ENCODE data around the gene EFCAB9. TPM values are rescaled to one million over a fixed set of nuclear protein-coding genes. Genes with fewer than 3 reads are reported as not detected.

The EFCAB9 gene
- total and polyA plus RNA-seq, 2 of the 8 experiments (the other 6 are each of a cell fraction or from before 2014, with no cell fraction given): not detected

DNA sequence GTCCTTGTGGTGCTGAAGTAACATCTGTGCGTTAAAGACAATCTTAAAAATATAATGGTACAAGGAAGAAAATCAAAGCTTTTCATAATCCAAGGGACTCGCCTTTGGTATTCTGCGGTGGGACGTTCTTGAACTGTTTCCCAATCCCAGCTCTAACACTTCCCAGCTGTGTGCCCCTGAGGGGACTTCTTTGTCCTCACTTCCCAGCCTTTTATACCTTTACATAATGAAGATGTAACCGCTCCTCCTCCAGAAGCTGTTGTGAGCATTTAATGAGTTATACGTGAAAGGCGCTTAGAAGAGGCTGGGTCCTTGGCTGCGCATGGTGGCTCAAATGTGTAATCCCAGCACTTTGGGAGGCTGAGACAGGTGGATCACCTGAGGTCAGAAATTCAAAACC is 22.9 kb upstream of the EFCAB9 start (continued):
- TF ChIP-seq, protein P1, sequence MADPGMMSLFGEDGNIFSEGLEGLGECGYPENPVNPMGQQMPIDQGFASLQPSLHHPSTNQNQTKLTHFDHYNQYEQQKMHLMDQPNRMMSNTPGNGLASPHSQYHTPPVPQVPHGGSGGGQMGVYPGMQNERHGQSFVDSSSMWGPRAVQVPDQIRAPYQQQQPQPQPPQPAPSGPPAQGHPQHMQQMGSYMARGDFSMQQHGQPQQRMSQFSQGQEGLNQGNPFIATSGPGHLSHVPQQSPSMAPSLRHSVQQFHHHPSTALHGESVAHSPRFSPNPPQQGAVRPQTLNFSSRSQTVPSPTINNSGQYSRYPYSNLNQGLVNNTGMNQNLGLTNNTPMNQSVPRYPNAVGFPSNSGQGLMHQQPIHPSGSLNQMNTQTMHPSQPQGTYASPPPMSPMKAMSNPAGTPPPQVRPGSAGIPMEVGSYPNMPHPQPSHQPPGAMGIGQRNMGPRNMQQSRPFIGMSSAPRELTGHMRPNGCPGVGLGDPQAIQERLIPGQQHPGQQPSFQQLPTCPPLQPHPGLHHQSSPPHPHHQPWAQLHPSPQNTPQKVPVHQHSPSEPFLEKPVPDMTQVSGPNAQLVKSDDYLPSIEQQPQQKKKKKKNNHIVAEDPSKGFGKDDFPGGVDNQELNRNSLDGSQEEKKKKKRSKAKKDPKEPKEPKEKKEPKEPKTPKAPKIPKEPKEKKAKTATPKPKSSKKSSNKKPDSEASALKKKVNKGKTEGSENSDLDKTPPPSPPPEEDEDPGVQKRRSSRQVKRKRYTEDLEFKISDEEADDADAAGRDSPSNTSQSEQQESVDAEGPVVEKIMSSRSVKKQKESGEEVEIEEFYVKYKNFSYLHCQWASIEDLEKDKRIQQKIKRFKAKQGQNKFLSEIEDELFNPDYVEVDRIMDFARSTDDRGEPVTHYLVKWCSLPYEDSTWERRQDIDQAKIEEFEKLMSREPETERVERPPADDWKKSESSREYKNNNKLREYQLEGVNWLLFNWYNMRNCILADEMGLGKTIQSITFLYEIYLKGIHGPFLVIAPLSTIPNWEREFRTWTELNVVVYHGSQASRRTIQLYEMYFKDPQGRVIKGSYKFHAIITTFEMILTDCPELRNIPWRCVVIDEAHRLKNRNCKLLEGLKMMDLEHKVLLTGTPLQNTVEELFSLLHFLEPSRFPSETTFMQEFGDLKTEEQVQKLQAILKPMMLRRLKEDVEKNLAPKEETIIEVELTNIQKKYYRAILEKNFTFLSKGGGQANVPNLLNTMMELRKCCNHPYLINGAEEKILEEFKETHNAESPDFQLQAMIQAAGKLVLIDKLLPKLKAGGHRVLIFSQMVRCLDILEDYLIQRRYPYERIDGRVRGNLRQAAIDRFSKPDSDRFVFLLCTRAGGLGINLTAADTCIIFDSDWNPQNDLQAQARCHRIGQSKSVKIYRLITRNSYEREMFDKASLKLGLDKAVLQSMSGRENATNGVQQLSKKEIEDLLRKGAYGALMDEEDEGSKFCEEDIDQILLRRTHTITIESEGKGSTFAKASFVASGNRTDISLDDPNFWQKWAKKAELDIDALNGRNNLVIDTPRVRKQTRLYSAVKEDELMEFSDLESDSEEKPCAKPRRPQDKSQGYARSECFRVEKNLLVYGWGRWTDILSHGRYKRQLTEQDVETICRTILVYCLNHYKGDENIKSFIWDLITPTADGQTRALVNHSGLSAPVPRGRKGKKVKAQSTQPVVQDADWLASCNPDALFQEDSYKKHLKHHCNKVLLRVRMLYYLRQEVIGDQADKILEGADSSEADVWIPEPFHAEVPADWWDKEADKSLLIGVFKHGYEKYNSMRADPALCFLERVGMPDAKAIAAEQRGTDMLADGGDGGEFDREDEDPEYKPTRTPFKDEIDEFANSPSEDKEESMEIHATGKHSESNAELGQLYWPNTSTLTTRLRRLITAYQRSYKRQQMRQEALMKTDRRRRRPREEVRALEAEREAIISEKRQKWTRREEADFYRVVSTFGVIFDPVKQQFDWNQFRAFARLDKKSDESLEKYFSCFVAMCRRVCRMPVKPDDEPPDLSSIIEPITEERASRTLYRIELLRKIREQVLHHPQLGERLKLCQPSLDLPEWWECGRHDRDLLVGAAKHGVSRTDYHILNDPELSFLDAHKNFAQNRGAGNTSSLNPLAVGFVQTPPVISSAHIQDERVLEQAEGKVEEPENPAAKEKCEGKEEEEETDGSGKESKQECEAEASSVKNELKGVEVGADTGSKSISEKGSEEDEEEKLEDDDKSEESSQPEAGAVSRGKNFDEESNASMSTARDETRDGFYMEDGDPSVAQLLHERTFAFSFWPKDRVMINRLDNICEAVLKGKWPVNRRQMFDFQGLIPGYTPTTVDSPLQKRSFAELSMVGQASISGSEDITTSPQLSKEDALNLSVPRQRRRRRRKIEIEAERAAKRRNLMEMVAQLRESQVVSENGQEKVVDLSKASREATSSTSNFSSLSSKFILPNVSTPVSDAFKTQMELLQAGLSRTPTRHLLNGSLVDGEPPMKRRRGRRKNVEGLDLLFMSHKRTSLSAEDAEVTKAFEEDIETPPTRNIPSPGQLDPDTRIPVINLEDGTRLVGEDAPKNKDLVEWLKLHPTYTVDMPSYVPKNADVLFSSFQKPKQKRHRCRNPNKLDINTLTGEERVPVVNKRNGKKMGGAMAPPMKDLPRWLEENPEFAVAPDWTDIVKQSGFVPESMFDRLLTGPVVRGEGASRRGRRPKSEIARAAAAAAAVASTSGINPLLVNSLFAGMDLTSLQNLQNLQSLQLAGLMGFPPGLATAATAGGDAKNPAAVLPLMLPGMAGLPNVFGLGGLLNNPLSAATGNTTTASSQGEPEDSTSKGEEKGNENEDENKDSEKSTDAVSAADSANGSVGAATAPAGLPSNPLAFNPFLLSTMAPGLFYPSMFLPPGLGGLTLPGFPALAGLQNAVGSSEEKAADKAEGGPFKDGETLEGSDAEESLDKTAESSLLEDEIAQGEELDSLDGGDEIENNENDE (IDR thresholded peaks at IDR 0.05; ENCODE audit: insufficient replicate concordance, low read length): no peak
- TF ChIP-seq TAF1 (IDR thresholded peaks at IDR 0.05; ENCODE audit: low read depth, low read length) (no peak), CHD1 (IDR thresholded peaks at IDR 0.05; ENCODE audit: low read depth, low read length) (no peak), RNF2 (IDR thresholded peaks at IDR 0.05; ENCODE audit: borderline replicate concordance, low read depth, low read length, missing control alignments, poor library complexity, severe bottlenecking) (no peak), TEAD4 (IDR thresholded peaks at IDR 0.05; ENCODE audit: low read depth, low read length) (no peak), SIRT6 (IDR thresholded peaks at IDR 0.05; ENCODE audit: low read length) (no peak), GTF2F1 (IDR thresholded peaks at IDR 0.05; ENCODE audit: borderline replicate concordance, low read depth, low read length) (no peak), RXRA (IDR thresholded peaks at IDR 0.05; ENCODE audit: insufficient read depth, low read depth, low read length) (no peak), RFX5 (IDR thresholded peaks at IDR 0.05; ENCODE audit: borderline replicate concordance, low read depth, low read length) (no peak), FOSL1 (IDR thresholded peaks at IDR 0.05; ENCODE audit: insufficient read depth, low read depth, low read length) (no peak), EZH2 (IDR thresholded peaks at IDR 0.05; ENCODE audit: low read depth, low read length, severe bottlenecking) (no peak)

Data from H1 (cell line).